Upper lobe of left lung (tissue), 4 donors: ENCODE results near the gene LRRK1.

ENCODE experiments used
- CTCF ChIP-seq, 6 experiments: fragments of 450-650 bp in 4 of 6; fragments of 200-600 bp in 2 of 6; sonication (generic) in 2 of 6; IDR thresholded peaks; one replicate each; pipeline ENCODE4 v1.5.1; 2016 to 2019; ENCODE audit warnings: antibody characterized with exemption in 6 of 6
- EP300 ChIP-seq, 4 donors: sonication (generic); formaldehyde crosslinking; IDR thresholded peaks; one replicate each; pipeline ENCODE4 v1.5.1; 2017; ENCODE audit warnings: antibody characterized with exemption in 4 of 4, control low read depth in 2 of 4

DNA sequence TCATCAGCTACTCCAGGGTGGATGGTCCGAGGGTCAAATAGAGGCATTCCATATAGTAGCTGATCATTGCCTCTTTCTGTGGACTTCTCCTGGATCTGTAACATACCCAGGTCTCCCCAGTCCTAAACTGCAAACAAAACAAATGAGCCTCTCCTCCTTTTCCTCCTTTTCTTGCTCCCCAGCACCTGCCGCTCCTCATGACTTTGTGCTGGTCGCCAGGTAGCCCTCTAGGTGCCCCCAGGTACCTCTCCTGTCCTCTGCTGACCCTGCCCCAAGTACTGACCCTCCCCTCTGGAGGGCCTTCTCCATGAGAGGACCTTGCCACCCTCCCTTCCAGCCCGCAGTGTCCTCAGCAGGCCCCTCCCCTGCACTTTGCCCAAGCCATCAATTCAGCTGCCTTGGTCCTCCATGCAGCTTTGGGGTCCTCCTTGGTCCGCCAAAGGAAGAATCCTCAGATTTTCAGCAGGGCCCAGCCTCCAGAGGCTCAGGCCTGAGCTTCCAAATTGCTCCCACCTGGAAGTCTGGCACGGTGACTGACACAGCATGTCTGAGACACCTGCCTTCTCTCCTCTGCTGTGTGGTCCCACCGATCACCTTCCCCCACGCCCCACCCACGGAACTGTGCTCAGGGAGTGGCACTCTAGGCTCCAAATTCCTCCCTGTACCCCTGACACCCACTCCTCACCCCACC lies 111.0 kb downstream of the LRRK1 start:
- TF ChIP-seq CTCF (IDR thresholded peaks at IDR 0.05) (no peak), EP300 (IDR thresholded peaks at IDR 0.05) (no peak)
